Right cardiac atrium (tissue), 5 donors: ENCODE results near the gene FAM222B. TPM values are rescaled to one million over a fixed set of nuclear protein-coding genes. Genes with fewer than 3 reads are reported as not detected.
A peak's percentile ranks its signal among the peaks of the same experiment; 100 is the strongest.

Experiments used
- ATAC-seq, 2 donors: fragments of 200-7000 bp; cut with Tn5 transposase; one replicate each; pipeline versions ENCODE4 v1.8.0 to v1.9.1; 2020; ENCODE audit warnings: moderate library complexity in 2 of 2, mild to moderate bottlenecking in 1 of 2
- DNase-seq, 3 donors: peaks; one replicate each; pipeline ENCODE4 v3.0.0-alpha.2; 2020
- H3K27ac ChIP-seq: one replicate; pipeline ENCODE4 v1.5.1; 2013; ENCODE audit warnings: mild to moderate bottlenecking, low read length, control low read depth, moderate library complexity
- H3K27me3 ChIP-seq: one replicate; pipeline ENCODE4 v1.6.1; 2013; ENCODE audit not compliant: control insufficient read depth, insufficient read depth
- H3K4me1 ChIP-seq: one replicate; pipeline ENCODE4 v1.6.1; 2013; ENCODE audit warnings: low read length; ENCODE audit not compliant: control insufficient read depth, insufficient read depth
- H3K4me3 ChIP-seq: one replicate; pipeline ENCODE4 v1.5.1; 2013; ENCODE audit warnings: low read length, control low read depth
- H3K9me3 ChIP-seq: one replicate; pipeline ENCODE4 v1.6.1; 2013; ENCODE audit warnings: low read length; ENCODE audit not compliant: control insufficient read depth
- WGBS: extraction: QIAGEN DNeasy Blood & Tissue Kit; methylation state at CpG from one replicate; pipeline ENCODE4 v1.1.7; 2013; 5-methylcytosine and 5-hydroxymethylcytosine counted together
- intact Hi-C, 4 donors: fragments of 100-400 bp; cut with DNase I; formaldehyde crosslinking; loops; one replicate each; pipeline versions ENCODE4 v1.11.0 to v1.14.0; 2022 to 2023
- polyA plus RNA-seq: library from polyadenylated mRNA; stranded (reverse); fragments of 200-250 nt; gene quantifications from one replicate; pipeline ENCODE4 v1.2.3, GENCODE V29; 2013
- total RNA-seq, 4 donors: library from RNA; stranded (reverse); fragmentation: NEBNext Ultra II Directional; extraction: Animal tissue kit (Norgen Biotek cat#: 25700); gene quantifications; one replicate each; pipeline ENCODE4 v1.2.1, GENCODE V29; 2021
- donor health status: healthy with polysubstance abuse.
- donor health status: DM: no; HTN: yes; CAD: no.
- donor health status: DM: no; HTN: no; CAD: no.
- donor health status: DM: no; HTN: yes; CAD: no; lungs with severe emphysema.
- donor health status: DM: yes; HTN: yes; CAD: no.

FAM222B gene
- total and polyA plus RNA-seq, 5 donors, result 11.9 to 19.6 (median 17.8) TPM

DNA sequence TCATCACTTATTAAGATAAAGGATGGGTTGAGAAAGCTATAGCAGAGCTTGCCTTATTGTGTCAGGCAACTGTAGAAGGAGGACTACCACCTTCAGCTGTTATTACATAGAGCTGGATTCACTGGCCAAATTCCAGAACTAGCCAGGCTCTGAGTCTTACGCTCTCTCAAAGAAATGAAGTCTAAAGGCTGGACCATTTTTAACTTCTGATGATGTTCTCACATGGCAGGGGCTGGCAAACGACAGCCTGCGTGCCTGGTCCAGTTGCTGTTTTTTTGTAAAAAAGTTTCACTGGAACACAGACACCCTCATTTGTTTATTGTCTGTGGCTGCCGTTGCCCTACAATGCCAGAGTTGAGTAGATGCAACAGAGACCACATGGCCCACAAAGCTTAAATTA lies 77.6 kb downstream of the FAM222B start:
- Histone ChIP-seq H3K9me3 (no peaks in the 10 kb centered on the region), H3K27ac (no peak overlapping the region), H3K4me1 (peaks cover 2% of the 10 kb centered on the region), H3K4me3 (no peak overlapping the region), H3K27me3 (no peaks in the 10 kb centered on the region)
- intact Hi-C loops, result loop anchor here in 2 of 4 donors (10.0 kb wide), 2 partner anchors 50 to 130 kb away; partner anchors contain the start of gene FLOT2 (in 1 of the 2)
- ATAC-seq, result no peak
- no peak for DNase-seq
- 78% methylated on average over 4 of the region's 4 CpGs for WGBS

DNA sequence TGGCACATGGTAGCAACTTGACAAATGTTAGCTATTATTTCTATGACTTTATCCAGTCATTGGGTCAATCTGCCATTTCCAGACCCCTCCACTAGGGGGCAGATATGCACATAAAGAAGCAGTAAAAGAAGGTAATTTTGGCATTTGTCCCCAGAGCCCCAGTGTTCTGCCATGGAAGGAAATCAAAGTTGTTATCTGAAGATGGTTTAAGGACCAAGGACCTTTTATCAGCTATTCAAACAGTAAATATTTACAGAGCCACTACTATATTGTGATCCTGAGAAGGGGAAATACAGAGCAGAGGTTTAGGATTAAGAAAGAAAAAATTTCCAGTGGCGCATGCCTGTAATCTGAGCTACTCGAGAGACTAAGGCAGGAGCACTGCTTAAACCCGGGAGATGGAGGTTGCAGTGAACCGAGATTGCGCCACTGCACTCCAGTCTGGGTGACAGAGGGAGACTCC lies 78.8 kb downstream of the FAM222B start:
- 61% methylated on average over 5 of the region's 5 CpGs for WGBS
- no peak overlapping the region for H3K27ac ChIP-seq
- no peaks in the 10 kb centered on the region for H3K9me3 ChIP-seq
- intact Hi-C loops, result loop anchor here in 3 of 4 donors (5.0 to 10.0 kb wide), 4 partner anchors 51 to 153 kb away; partner anchors contain the start of gene FLOT2 (in 1 of the 3)
- DNase-seq (peak; percentile 65 to 85 (median 74)), ATAC-seq (peak in 1 of 2 donors; percentile 21)
- H3K4me3 ChIP-seq, result no peak overlapping the region
- H3K27me3 ChIP-seq, result no peaks in the 10 kb centered on the region
- H3K4me1 ChIP-seq, result peaks cover 2% of the 10 kb centered on the region

DNA sequence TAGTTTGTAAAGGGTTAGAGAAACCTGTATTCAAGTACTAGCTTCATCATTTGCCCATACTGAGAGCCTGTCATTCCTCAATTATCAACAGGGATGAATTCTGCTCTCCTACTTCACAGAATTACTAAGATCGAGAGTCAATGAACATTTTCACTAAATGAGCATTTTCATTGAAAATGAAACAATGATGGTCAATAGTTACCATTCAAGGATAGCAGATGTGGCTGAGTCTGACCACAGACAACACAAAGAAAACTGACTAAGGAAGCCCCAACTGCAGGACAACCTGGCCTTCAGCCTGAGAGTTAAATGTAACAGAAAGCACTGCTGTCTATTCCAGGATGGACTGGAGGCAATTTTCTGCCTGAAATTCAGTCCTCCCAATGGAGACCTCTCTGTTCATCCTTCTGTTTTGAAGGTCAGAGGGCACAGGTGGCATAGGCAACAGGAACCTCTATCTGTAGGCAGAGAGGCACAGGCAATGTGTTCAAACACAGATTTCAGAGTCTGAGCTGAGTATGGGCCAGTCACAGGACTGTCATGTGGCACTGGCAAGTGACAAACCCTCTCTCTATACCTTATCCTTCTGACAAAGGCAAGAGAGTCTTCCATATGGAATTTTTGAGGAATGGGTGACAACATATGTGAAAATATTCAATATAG lies 79.3 kb downstream of the FAM222B start:
- intact Hi-C loops, result loop anchor here in 3 of 4 donors (5.0 to 10.0 kb wide), 4 partner anchors 52 to 154 kb away; partner anchors contain the start of gene FLOT2 (in 1 of the 3)
- ATAC-seq, result no peak
- Histone ChIP-seq H3K9me3 (no peaks in the 10 kb centered on the region), H3K27me3 (no peaks in the 10 kb centered on the region), H3K27ac (no peak overlapping the region), H3K4me1 (peaks cover 2% of the 10 kb centered on the region), H3K4me3 (no peak overlapping the region)
- no peak for DNase-seq
- WGBS, result 81% methylated on average over 1 of the region's 1 CpG

DNA sequence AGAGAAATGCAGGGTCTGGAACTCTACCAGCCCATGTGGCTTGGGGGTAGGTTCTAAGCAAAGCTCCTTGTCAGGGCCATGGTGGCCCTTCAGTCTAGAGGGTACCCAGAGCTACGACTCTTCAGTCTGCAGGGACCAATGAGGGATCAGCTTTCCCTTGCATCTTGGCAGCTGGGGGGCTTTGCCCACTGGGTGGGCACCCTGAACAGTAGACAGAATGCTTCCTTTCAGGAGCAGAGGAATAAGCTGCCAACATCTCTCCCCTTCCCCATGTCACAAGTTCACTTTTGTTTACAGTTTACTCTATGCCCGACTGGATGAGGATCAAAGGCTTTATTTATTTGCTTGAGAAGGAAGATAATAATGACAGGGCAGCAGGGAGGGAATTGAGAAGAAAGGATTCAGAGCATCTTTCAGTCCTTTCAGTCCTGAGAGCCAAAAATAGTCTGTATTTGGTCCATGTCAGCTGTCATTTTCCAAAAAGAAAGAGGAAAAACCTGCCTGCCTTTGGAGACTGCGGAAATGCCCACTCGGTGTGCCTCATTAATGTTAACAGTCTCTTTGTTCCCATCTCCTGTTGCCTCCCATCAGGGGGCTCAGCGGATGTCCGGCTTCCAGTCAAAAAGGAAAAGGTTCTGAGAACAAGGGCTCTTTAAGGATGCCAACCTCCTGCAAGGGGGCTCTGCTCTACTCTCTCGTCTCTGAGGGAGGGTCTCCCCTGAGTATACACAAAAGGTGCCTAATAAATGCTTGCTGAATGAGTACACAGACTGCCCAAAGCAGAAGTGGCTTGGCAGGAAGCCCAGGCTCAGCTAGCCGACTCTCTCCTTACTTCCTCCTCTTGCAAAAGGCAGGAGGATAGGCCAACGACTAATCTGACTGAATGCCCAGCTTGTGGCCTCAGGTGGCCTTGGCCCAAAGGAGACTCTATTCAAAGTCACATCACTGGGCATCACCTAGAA lies 81.7 kb downstream of the FAM222B start:
- H3K4me3 ChIP-seq, result no peak overlapping the region
- DNase-seq (peak; percentile 71 to 85 (median 79)), ATAC-seq (peak; percentile 20 to 51)
- WGBS, result 41% methylated on average over 9 of the region's 9 CpGs
- no peaks in the 10 kb centered on the region for H3K9me3 ChIP-seq
- intact Hi-C loops, result loop anchor here in 3 of 4 donors (5.0 to 10.0 kb wide), 4 partner anchors 54 to 156 kb away; partner anchors contain the start of gene FLOT2 (in 1 of the 3)
- H3K4me1 ChIP-seq, result peaks cover 2% of the 10 kb centered on the region
- H3K27me3 ChIP-seq, result no peaks in the 10 kb centered on the region
- H3K27ac ChIP-seq, result peak overlapping the region; percentile 23

DNA sequence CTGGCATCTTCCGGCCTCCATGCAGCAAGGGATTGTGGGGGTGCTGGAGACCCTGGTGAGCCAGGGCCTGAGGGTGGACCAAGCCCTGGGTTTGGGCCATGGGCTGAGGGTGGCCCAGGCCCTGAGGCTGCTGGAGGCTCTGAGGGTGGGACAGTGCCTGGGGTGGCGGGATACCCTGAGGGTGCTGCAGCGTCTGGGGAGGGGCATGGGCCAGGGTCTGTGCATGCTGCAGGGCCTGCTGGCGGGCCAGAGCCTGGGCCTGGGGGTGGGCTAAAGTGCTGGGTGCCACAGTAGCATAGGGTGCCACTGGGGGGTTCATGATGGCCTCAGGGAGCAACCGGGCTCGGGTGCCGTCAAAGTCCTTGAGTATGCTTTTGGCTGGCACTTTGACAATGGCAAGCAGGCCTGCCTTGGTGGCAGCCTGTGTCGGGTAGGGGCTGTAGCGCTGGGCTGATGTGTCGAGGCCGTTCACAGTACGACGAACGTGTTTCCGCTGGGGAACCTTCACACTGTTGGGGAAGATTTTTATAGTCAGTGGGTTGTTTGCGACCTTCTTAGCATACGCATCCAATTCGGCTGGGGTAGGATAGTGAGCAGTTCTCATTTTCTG lies 83.2 kb downstream of the FAM222B start:
- Histone ChIP-seq H3K27ac (no peak overlapping the region), H3K9me3 (no peaks in the 10 kb centered on the region), H3K27me3 (no peaks in the 10 kb centered on the region), H3K4me3 (no peak overlapping the region), H3K4me1 (peaks cover 2% of the 10 kb centered on the region)
- ATAC-seq (peak; percentile 18 to 32), DNase-seq (no peak)
- 93% methylated on average over 18 of the region's 18 CpGs for WGBS
- intact Hi-C loops, result loop anchor here in 1 of 4 donors (10.0 kb wide), 1 partner anchor 155 kb away; no protein-coding TSS in a partner anchor

DNA sequence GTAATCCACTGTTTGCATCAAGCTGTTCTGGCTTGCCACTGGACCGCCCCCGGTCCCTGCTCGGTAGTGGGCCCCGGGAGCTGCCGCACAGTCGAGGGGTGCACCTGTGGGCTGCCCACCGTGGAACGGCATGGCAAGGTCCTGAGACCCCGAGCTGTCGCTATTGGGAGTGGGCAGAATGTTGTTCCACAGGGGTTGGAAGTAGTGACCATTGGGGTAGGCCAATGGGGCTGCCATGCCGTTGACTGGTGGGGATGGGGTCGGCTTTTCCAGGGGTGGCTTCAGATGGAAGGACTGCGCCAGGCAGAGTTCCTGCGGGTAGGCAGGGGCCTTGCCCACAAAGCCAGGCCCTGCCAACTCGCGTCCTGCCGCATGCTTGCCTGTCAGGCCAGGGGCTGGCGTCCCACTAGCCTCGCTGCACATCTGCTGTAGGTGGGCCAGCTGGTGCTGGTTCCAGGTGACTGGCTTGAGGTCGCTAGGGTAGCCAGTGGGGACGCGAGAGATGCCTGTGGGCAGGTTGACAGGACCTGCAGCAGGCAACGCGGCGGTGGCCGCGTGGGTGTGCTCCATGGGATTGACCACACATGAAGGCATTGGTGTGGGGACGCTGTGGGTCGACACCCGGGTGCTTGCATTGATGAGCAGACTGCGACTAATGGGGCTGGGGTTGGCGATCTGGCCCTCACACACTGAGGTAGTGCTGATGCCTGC lies 84.0 kb downstream of the FAM222B start:
- intact Hi-C loops, result loop anchor here in 1 of 4 donors (10.0 kb wide), 1 partner anchor 156 kb away; no protein-coding TSS in a partner anchor
- no peaks in the 10 kb centered on the region for H3K27me3 ChIP-seq
- no peak overlapping the region for H3K27ac ChIP-seq
- WGBS, result 97% methylated on average over 32 of the region's 32 CpGs
- H3K4me3 ChIP-seq, result no peak overlapping the region
- H3K4me1 ChIP-seq, result peaks cover 2% of the 10 kb centered on the region
- ATAC-seq (peak in 1 of 2 donors; percentile 4), DNase-seq (peak in 1 of 3 donors; percentile 37)
- H3K9me3 ChIP-seq, result no peaks in the 10 kb centered on the region

DNA sequence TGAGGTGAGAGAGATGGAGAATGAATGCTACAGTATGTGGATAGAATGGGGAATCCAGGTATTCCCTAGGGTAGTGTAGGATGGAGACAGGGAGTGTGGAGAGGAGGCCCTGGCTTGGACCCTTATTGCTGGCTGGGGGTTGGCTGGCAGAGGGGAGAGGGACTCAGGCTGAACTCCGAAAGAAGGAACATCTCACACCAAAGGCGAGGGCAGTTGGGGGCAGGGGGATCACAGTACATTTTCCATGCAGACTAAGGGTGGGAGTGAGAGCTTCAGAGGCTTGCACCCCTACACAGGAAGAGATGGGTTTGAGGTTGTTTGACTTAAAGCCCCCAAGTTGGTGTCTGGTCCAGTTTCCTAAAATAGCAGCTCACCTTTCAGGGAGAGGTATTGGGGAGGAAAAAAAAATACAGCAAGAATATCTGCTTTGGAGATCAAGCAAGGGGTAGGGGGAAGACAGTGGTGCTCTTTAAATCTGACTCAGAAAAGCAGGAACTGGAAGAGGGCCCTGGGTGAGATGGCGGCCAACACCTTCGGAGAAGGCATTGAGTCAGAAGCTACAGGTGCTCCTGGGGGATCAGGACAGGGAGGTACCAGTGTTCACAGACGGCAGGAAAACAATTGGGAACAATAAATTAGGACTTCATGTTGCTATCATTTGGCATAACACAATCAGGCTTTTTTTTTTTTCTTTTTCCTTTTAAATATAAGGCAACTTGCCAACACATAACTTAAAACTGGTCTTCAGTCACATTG lies 86.4 kb downstream of the FAM222B start:
- intact Hi-C loops, result loop anchor here in 1 of 4 donors (10.0 kb wide), 1 partner anchor 159 kb away; no protein-coding TSS in a partner anchor

DNA sequence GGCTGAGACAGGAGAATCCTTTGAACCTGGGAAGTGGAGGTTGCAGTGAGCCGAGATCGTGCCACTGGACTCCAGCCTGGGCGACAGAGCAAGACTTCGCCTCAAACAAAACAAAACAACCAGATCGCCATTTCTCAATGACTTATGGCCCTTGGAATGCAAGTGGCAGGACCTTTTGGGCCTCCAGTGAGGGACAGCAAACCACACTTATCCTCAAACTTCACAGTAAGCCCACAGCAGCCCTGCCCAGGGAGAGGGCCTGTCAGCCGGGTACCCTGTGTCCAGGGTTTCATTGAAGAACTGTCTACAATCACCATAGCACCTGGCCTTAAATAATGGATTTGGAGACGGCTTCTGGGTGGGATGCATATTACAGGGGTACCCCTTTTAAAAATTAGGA lies 87.1 kb downstream of the FAM222B start:
- Histone ChIP-seq H3K9me3 (no peaks in the 10 kb centered on the region), H3K4me1 (peaks cover under 1% of the 10 kb centered on the region), H3K4me3 (no peak overlapping the region), H3K27me3 (no peaks in the 10 kb centered on the region), H3K27ac (no peak overlapping the region)
- WGBS, result 86% methylated on average over 7 of the region's 7 CpGs
- intact Hi-C loops, result loop anchor here in 1 of 4 donors (10.0 kb wide), 1 partner anchor 159 kb away; no protein-coding TSS in a partner anchor
- ATAC-seq (no peak), DNase-seq (peak in 1 of 3 donors; percentile 17)

More for the DNA sequence above, 86.4 kb downstream of the FAM222B start:
- Histone ChIP-seq H3K27me3 (no peaks in the 10 kb centered on the region), H3K27ac (no peak overlapping the region), H3K4me1 (peaks cover 2% of the 10 kb centered on the region), H3K4me3 (no peak overlapping the region), H3K9me3 (no peaks in the 10 kb centered on the region)
- DNase-seq (peak in 1 of 3 donors; percentile 29), ATAC-seq (no peak)
- 66% methylated on average over 5 of the region's 5 CpGs for WGBS

DNA sequence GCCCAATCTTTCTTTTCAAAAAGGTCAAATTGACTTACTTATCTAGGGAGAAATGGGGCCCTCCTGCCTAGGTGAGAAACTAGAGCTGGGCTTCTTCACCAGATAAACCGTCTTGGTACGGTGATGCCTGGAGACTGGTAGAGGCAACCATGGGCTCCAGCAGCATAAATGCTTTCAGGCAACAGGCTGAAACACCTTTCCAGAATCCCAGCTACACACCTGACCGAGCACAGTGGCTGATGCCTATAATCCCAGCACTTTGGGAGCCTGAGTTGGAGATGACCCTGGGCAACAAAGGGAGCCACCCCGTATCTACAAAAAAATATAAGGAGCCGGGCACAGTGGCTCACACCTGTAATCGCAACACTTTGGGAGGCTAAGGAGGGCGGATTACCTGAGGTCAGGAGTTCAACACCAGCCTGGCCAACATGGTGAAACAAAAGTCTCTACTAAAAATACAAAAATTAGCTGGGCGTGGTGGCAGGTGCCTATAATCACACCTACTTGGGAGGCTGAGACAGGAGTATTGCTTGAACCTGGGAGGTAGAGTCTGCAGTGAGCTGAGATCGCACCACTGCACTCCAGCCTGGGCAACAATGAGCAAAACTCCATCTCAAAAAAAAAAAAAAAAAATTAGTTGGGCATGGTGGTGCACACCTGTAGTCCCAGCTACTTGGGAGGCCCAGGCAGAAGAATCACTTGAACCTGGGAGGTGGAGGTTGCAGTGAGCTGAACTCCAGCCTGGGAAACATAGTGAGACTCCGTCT lies 90.8 kb downstream of the FAM222B start:
- 96% methylated on average over 10 of the region's 10 CpGs for WGBS
- H3K9me3 ChIP-seq, result no peaks in the 10 kb centered on the region
- H3K4me1 ChIP-seq, result peaks cover under 1% of the 10 kb centered on the region
- H3K27ac ChIP-seq, result no peak overlapping the region
- no peak for ATAC-seq
- no peaks in the 10 kb centered on the region for H3K27me3 ChIP-seq
- H3K4me3 ChIP-seq, result no peak overlapping the region
- intact Hi-C loops, result loop anchor here in 2 of 4 donors (2.0 to 10.0 kb wide), 2 partner anchors 25 to 163 kb away; partner anchors contain the start of gene TLCD1 (in 1 of the 2)
- DNase-seq, result no peak
